HCT116 (cell line): Measurements from ENCODE around the gene EYA3. TPM values are rescaled to one million over a fixed set of nuclear protein-coding genes. Genes with fewer than 3 reads are reported as not detected.

Experiments
- ATAC-seq: fragments of 200-7000 bp; cut with Tn5 transposase; 2 replicates; pipeline ENCODE4 v1.9.1; 2020; ENCODE audit warnings: mild to moderate bottlenecking, moderate library complexity
- BruUV-seq: library from RNA; stranded (reverse); fragments of 400-500 nt; replicated peaks from 2 replicates; lab custom pipeline; 2021; lab: Mats Ljungman, UMichigan
- CTCF ChIA-PET: fragments of 300-600 bp; sonication (Branson Sonifier 250); formaldehyde crosslinking; loops from one replicate; lab custom pipeline; 2021; ENCODE audit warnings: antibody characterized with exemption; lab: Charles Lee
- POLR2A ChIA-PET: fragments of 300-600, 350-600 bp; sonication (Branson Sonifier 250); formaldehyde crosslinking; loops from one replicate; lab custom pipeline; 2021; ENCODE audit warnings: antibody characterized with exemption; lab: Charles Lee
- RAD21 ChIA-PET, 2 experiments: fragments of 300-600 bp; sonication (Branson Sonifier 250); formaldehyde crosslinking; loops; one replicate each; lab custom pipeline; 2023; ENCODE audit warnings: low total read pairs in 2 of 2; ENCODE audit not compliant: uncharacterized antibody in 2 of 2, unreplicated experiment in 2 of 2, low non-redundant PET in 1 of 2; lab: Charles Lee
- DNase-seq: peaks from one replicate; pipeline ENCODE4 v3.0.0-alpha.2; 2010; ENCODE audit warnings: low read depth, low spot score
- H2AFZ ChIP-seq: fragments of 200-600 bp; shearing (Covaris generic), sonication (generic); 2 replicates; pipeline ENCODE4 v1.6.1; 2017; ENCODE audit warnings: low read depth, mixed run types, mixed read lengths, antibody characterized with exemption, low read length; ENCODE audit not compliant: poor library complexity, severe bottlenecking
- H3K27ac ChIP-seq: 2 replicates; pipeline ENCODE4 v1.5.1; 2012; ENCODE audit warnings: low read depth, low read length
- H3K27me3 ChIP-seq: fragments of 200-600 bp; sonication (generic); 2 replicates; pipeline ENCODE4 v1.6.1; 2016; ENCODE audit warnings: mixed run types, low read length, mixed read lengths; ENCODE audit not compliant: insufficient read depth
- H3K36me3 ChIP-seq, 2 experiments: fragments of 200-500 bp in 1 of 2; fragments of 200-600 bp in 1 of 2; sonication (Bioruptor generic) in 1 of 2; sonication (generic) in 1 of 2; 2 replicates each; pipeline versions ENCODE4 v1.5.1 to v1.6.1; 2014 to 2016; ENCODE audit warnings: low read length in 2 of 2, inconsistent platforms in 1 of 2, mixed read lengths in 1 of 2, mixed run types in 1 of 2; ENCODE audit not compliant: insufficient read depth in 2 of 2, control insufficient read depth in 1 of 2
- H3K4me1 ChIP-seq, 2 experiments: fragments of 200-600 bp in 1 of 2; sonication (generic) in 1 of 2; 2 replicates each; pipeline versions ENCODE4 v1.5.1 to v1.6.1; 2012 to 2017; ENCODE audit warnings: low read length in 2 of 2, inconsistent platforms in 1 of 2, mild to moderate bottlenecking in 1 of 2, mixed read lengths in 1 of 2, mixed run types in 1 of 2, moderate library complexity in 1 of 2; ENCODE audit not compliant: insufficient read depth in 2 of 2, control insufficient read depth in 1 of 2
- H3K4me2 ChIP-seq: fragments of 200-600 bp; sonication (generic); 2 replicates; pipeline ENCODE4 v1.6.1; 2017; ENCODE audit warnings: mixed run types, low read length, mixed read lengths
- H3K4me3 ChIP-seq, 2 experiments: fragments of 200-600 bp in 1 of 2; sonication (generic) in 1 of 2; replicated peaks in 1 of 2; 2 replicates each; pipeline ENCODE4 v1.5.1; 2011 to 2016; ENCODE audit warnings: low read length in 2 of 2, control low read depth in 1 of 2, low read depth in 1 of 2, mild to moderate bottlenecking in 1 of 2, mixed read lengths in 1 of 2, mixed run types in 1 of 2
- H3K79me2 ChIP-seq: fragments of 200-600 bp; sonication (generic); 2 replicates; pipeline ENCODE4 v1.6.1; 2017; ENCODE audit warnings: mild to moderate bottlenecking, mixed run types, low read length, moderate library complexity, mixed read lengths; ENCODE audit not compliant: insufficient read depth
- H3K9ac ChIP-seq: fragments of 200-600 bp; sonication (generic); 2 replicates; pipeline ENCODE4 v1.6.1; 2016; ENCODE audit warnings: low read length, mixed read lengths
- H3K9me2 ChIP-seq: fragments of 200-600 bp; sonication (generic), shearing (Covaris generic); 2 replicates; pipeline ENCODE4 v1.6.1; 2017; ENCODE audit warnings: mixed run types, mild to moderate bottlenecking, moderate library complexity; ENCODE audit not compliant: insufficient read depth
- H3K9me3 ChIP-seq, 2 experiments: fragments of 200-500 bp in 1 of 2; fragments of 200-600 bp in 1 of 2; sonication (Bioruptor generic) in 1 of 2; sonication (generic) in 1 of 2; 2 replicates each; pipeline ENCODE4 v1.6.1; 2014 to 2017; ENCODE audit warnings: low read length in 2 of 2, mixed read lengths in 2 of 2, inconsistent platforms in 1 of 2, low read depth in 1 of 2, mild to moderate bottlenecking in 1 of 2, mixed run types in 1 of 2, moderate library complexity in 1 of 2; ENCODE audit not compliant: control insufficient read depth in 1 of 2, insufficient read depth in 1 of 2
- H4K20me1 ChIP-seq: fragments of 200-600 bp; sonication (generic), shearing (Covaris generic); 2 replicates; pipeline ENCODE4 v1.6.1; 2017; ENCODE audit warnings: mixed run types, mild to moderate bottlenecking, moderate library complexity; ENCODE audit not compliant: insufficient read depth
- CBX3 ChIP-seq: IDR thresholded peaks from 2 replicates; pipeline ENCODE4 v1.6.1; 2012; ENCODE audit warnings: low read depth
- CTCF ChIP-seq, 3 experiments: fragments of 200-600 bp in 1 of 3; sonication (generic) in 1 of 3; IDR thresholded peaks in 2 of 3; conservative IDR thresholded peaks in 1 of 3; 2 replicates each; pipeline ENCODE4 v1.5.1; 2012 to 2017; ENCODE audit warnings: low read depth in 2 of 3, low read length in 2 of 3, antibody characterized with exemption in 1 of 3, borderline replicate concordance in 1 of 3, control low read depth in 1 of 3, mild to moderate bottlenecking in 1 of 3, mixed read lengths in 1 of 3, mixed run types in 1 of 3, moderate library complexity in 1 of 3; ENCODE audit not compliant: insufficient read depth in 1 of 3
- EGR1 ChIP-seq: IDR thresholded peaks from 2 replicates; pipeline ENCODE4 v1.6.1; 2012; ENCODE audit warnings: low read depth
- ELF1 ChIP-seq: IDR thresholded peaks from 2 replicates; pipeline ENCODE4 v1.6.1; 2012; ENCODE audit warnings: low read depth, borderline replicate concordance
- EZH2phosphoT487 ChIP-seq: fragments of 200-600 bp; IDR thresholded peaks from 2 replicates; pipeline ENCODE4 v1.6.1; 2018; ENCODE audit warnings: antibody characterized with exemption, borderline replicate concordance
- FOSL1 ChIP-seq: IDR thresholded peaks from 2 replicates; pipeline ENCODE4 v1.6.1; 2012; ENCODE audit warnings: low read depth
- JUND ChIP-seq: IDR thresholded peaks from 2 replicates; pipeline ENCODE4 v1.6.1; 2012
- POLR2A ChIP-seq: IDR thresholded peaks from 2 replicates; pipeline ENCODE4 v1.7.0; 2011; ENCODE audit warnings: borderline replicate concordance; ENCODE audit not compliant: insufficient read depth, insufficient read length; ENCODE audit errors: extremely low read depth
- POLR2AphosphoS5 ChIP-seq: IDR thresholded peaks from 2 replicates; pipeline ENCODE4 v1.6.1; 2011; ENCODE audit warnings: mild to moderate bottlenecking, low read depth, low read length, moderate library complexity
- RAD21 ChIP-seq: IDR thresholded peaks from 2 replicates; pipeline ENCODE4 v1.6.1; 2012; ENCODE audit warnings: low read depth, mild to moderate bottlenecking
- SIN3A ChIP-seq: IDR thresholded peaks from 2 replicates; pipeline ENCODE4 v1.6.1; 2012; ENCODE audit warnings: low read depth
- SP1 ChIP-seq: IDR thresholded peaks from 2 replicates; pipeline ENCODE4 v1.6.1; 2012; ENCODE audit warnings: low read depth
- SRF ChIP-seq: IDR thresholded peaks from 2 replicates; pipeline ENCODE4 v1.6.1; 2012; ENCODE audit warnings: low read depth
- YY1 ChIP-seq: IDR thresholded peaks from 2 replicates; pipeline ENCODE4 v1.6.1; 2011; ENCODE audit warnings: low read length, low read depth, moderate library complexity, mild to moderate bottlenecking; ENCODE audit not compliant: insufficient replicate concordance; ENCODE audit errors: extremely low read depth
- ZFX ChIP-seq: fragments of 450-650 bp; IDR thresholded peaks from 2 replicates; pipeline ENCODE4 v1.6.1; 2017
- intact Hi-C: fragments of 100-400 bp; cut with micrococcal nuclease; formaldehyde crosslinking; loops from 2 replicates; pipeline ENCODE4 v1.10.0; 2022
- total RNA-seq: library from RNA; stranded (reverse); gene quantifications from one replicate; pipeline ENCODE4 v1.2.1, GENCODE V29; 2021; ENCODE audit not compliant: unreplicated experiment
- TF ChIP-seq, protein P1 (sequence below): IDR thresholded peaks from 2 replicates; pipeline ENCODE4 v1.6.1; 2012
- TF ChIP-seq, protein P2 (sequence below): IDR thresholded peaks from 2 replicates; pipeline ENCODE4 v1.6.1; 2012

EYA3 gene
- total RNA-seq, 1 experiment from 2014 or later = 25.9 TPM

DNA sequence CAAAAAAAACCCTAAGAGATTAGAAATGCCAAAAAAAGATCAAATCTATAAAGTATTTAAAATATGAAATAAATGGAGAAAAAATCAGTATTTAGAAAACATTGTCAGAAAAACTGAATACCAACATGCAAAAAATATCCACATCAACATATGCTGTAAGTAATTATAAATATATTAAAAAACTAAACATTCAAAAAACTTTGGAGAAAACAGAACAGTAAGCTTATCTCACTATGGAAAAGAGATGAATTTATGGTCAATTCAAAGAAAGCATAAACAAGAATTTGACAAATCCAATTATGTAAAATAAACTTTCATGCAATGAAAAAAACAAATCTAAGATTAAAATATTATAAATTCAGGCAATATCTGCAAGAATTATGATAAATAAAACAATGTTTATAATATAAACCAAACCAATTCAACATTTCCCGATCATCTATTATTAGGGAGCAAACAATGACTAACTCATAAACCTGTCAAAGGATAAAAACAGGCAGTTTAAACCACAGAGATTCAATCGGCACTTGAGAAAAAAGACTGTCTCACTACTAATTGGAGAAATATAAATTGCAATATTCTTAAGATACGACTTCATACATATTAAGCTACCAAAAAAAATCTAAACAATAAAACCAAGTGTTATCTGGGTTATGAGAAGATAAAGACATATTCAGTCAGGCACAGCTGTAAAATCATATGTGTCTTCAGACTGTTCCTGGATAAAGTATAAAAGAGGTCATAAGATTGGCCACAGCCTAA, 21.8 kb downstream of the EYA3 start:
- POLR2A ChIA-PET = no interaction called here
- H2AFZ ChIP-seq = no peak overlapping the region
- TF ChIP-seq FOSL1 = no peak
- no peak for TF ChIP-seq RAD21
- no peak for TF ChIP-seq SRF
- TF ChIP-seq ZFX = no peak
- TF ChIP-seq, all 23 proteins: peak for 0
- Histone ChIP-seq H3K27me3 (no peaks in the 10 kb centered on the region), H3K36me3 (0 out of 4 replicates have a peak, but pooled peaks cover 0 to 2% of the 10 kb centered on the region in 2 experiments), H3K27ac (no peak overlapping the region), H3K4me3 (no peak overlapping the region), H3K79me2 (peaks cover 83% of the 10 kb centered on the region), H3K9me2 (no peaks in the 10 kb centered on the region), H3K9ac (no peak overlapping the region), H3K4me2 (no peak overlapping the region), H3K9me3 (no peaks in the 10 kb centered on the region), H4K20me1 (no peaks in the 10 kb centered on the region), H3K4me1 (peaks cover 0 to 7% of the 10 kb centered on the region in 2 experiments; a peak in 2 of 4 replicates)
- intact Hi-C loops = no loop called here
- no TSS peak for BruUV-seq
- ChIA-PET CTCF (no interaction called here), RAD21 (no interaction called here)
- no peak for ATAC-seq
- DNase-seq = no peak

DNA sequence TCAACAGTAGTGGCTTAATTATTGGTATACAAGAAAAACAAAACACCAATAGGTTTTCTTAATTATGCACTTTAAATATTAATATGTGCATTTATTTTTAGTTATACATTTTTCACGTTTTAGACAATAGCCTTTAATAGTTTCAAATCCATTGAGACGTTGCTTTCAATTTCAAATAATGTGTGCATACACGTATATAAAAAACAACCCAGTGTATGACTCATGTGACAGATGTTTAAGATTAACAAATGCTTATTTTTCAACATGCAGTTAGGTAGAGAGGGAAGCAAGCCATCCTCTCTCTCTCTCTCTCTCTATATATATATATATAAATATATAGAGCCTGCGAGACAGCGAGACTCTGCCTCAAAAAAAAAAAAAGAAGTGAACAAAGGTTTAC, 24.3 kb downstream of the EYA3 start:
- no peak overlapping the region for H3K9ac ChIP-seq
- DNase-seq = no peak
- CTCF ChIA-PET = no interaction called here
- RAD21 ChIA-PET = no interaction called here
- peaks cover 80% of the 10 kb centered on the region for H3K79me2 ChIP-seq
- no peaks in the 10 kb centered on the region for H3K9me2 ChIP-seq
- peaks cover 0 to 7% of the 10 kb centered on the region in 2 experiments; a peak in 2 of 4 replicates for H3K4me1 ChIP-seq
- POLR2A ChIA-PET = no interaction called here
- no peak overlapping the region for H3K4me2 ChIP-seq
- H3K9me3 ChIP-seq = no peaks in the 10 kb centered on the region
- H4K20me1 ChIP-seq = peaks cover 3% of the 10 kb centered on the region; the same call in 1 of the 2 replicates
- H3K27me3 ChIP-seq = no peaks in the 10 kb centered on the region
- H2AFZ ChIP-seq = no peak overlapping the region
- no peak overlapping the region for H3K27ac ChIP-seq
- no peak overlapping the region for H3K4me3 ChIP-seq
- H3K36me3 ChIP-seq = 0 out of 4 replicates have a peak, but pooled peaks cover 0 to 2% of the 10 kb centered on the region in 2 experiments
- intact Hi-C loops = no loop called here
- BruUV-seq = no TSS peak
- no peak for ATAC-seq
- TF ChIP-seq EGR1 = no peak
- TF ChIP-seq, protein P1, sequence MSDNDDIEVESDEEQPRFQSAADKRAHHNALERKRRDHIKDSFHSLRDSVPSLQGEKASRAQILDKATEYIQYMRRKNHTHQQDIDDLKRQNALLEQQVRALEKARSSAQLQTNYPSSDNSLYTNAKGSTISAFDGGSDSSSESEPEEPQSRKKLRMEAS = no peak
- no peak for TF ChIP-seq ELF1
- TF ChIP-seq, protein P2, sequence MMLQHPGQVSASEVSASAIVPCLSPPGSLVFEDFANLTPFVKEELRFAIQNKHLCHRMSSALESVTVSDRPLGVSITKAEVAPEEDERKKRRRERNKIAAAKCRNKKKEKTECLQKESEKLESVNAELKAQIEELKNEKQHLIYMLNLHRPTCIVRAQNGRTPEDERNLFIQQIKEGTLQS = no peak
- no peak for TF ChIP-seq ZFX
- no peak for TF ChIP-seq EZH2phosphoT487
- TF ChIP-seq YY1 = no peak
- no peak for TF ChIP-seq JUND
- no peak for TF ChIP-seq RAD21
- TF ChIP-seq CTCF (IDR thresholded peaks at IDR 0.05 in 2 of 3, conservative IDR thresholded peaks at IDR 0.05 in 1 of 3; ENCODE audit: borderline replicate concordance in 1 of 3, insufficient read depth in 1 of 3, low read depth in 2 of 3, low read length in 2 of 3) = no peak
- TF ChIP-seq SIN3A = no peak
- no peak for TF ChIP-seq POLR2AphosphoS5
- no peak for TF ChIP-seq POLR2A
- TF ChIP-seq CBX3 = no peak
- TF ChIP-seq FOSL1 = no peak
- TF ChIP-seq SP1 = no peak
